HG03103 (cell line): Measurements from ENCODE around the gene MEP1B.

Source experiments
- ATAC-seq: cut with Tn5 transposase; IDR thresholded peaks from one replicate; pipeline ENCODE4 v1.9.1; 2021; ENCODE audit warnings: low read depth; ENCODE audit not compliant: unreplicated experiment

The MEP1B gene

GRCh38 chr18:32261003-32261402 lies 71.2 kb downstream of the MEP1B start:
- ATAC-seq: no peak

DNA sequence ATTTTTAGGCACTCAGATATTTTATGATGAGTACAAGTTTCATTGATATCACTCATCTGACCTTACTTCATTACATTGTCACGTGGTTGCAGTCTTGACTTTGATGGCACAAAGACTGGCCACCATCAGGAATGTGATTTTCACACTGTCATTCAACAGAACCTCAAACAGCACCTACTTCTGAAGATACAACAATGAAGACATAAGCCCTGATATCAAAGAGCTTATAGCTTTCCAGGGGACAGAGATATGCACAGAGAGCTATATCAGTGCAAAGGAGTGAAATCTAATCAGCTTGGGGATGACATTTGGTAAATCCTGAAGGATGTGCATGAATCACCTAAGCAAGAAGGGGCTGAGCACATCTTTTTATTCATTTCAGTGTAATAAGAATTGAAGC lies 72.3 kb downstream of the MEP1B start:
- no peak for ATAC-seq

GRCh38 chr18:32264401-32264800 lies 74.6 kb downstream of the MEP1B start:
- ATAC-seq: no peak

- ATAC-seq: no peak
Observed at GRCh38 chr18:32267463-32267862, 77.6 kb downstream of the MEP1B start.
